Brain pericyte (primary cell): ENCODE results near the gene EGFL7.

Experiments
- DNase-seq: peaks from one replicate; pipeline ENCODE4 v3.0.0-alpha.2; 2012; ENCODE audit warnings: low read depth, low spot score

Gene EGFL7

GRCh38 chr9:136662656-136663581 lies at the start of gene EGFL7:
EGFL7 (plus strand) TSS chr9:136662916; CDS start chr9:136668283, 5,367 bp downstream.
- no peak for DNase-seq

GRCh38 chr9:136613824-136614371 lies 48.8 kb upstream of the EGFL7 start:
- peak; percentile 87 for DNase-seq

GRCh38 chr9:136614372-136614922 lies 48.3 kb upstream of the EGFL7 start:
- DNase-seq: no peak

GRCh38 chr9:136614967-136615623 lies 47.6 kb upstream of the EGFL7 start:
- no peak for DNase-seq

DNA sequence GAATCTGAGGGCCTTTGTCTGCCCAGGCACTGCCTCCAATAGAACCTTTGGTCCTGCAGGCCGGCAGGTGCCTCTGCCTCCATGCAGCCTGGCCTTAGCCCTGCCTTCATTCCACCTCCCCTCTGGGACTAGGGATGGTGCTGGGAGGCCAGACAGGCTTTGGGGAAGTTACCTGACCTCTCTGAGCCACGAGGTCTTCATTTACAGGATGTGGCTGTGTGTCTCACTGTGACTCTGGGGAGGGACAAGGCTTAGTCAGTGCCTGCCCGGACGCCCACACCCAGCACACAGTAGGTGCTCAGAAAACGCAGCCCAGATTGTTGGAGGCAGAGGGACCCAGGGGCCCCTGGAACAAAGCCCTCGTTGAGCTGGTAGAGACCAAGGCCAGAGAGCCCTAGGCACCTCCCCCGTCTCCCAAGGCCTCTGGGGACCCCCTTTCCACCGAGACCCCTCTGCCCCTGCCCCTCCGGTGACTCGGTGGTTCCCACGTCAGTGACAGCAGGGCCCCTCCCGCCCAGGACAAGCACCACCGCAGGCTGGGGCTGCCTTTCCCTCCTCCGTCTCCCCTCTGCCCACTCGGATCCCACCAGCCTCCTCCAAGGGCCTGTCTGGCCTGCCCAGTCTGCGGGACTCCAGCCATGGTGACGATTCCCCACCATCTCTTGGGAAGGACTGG lies 46.9 kb upstream of the EGFL7 start:
- DNase-seq: no peak

DNA sequence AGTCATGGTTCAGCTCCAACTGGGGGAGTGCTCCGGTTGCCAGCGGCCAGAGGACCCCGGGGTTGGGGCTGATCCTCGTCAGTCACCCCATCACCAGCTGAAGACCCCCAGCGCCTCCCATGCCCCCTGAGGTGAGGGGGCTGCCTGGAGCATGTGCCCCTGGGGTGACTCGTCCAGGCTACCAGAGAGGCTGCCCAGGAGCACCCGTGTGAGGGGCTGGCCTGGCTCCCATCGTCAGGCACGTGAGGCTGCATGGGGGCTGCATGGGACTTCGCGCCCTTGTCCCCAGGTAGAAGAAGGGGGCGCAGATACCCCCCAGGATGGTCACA lies 46.4 kb upstream of the EGFL7 start:
- no peak for DNase-seq

DNA sequence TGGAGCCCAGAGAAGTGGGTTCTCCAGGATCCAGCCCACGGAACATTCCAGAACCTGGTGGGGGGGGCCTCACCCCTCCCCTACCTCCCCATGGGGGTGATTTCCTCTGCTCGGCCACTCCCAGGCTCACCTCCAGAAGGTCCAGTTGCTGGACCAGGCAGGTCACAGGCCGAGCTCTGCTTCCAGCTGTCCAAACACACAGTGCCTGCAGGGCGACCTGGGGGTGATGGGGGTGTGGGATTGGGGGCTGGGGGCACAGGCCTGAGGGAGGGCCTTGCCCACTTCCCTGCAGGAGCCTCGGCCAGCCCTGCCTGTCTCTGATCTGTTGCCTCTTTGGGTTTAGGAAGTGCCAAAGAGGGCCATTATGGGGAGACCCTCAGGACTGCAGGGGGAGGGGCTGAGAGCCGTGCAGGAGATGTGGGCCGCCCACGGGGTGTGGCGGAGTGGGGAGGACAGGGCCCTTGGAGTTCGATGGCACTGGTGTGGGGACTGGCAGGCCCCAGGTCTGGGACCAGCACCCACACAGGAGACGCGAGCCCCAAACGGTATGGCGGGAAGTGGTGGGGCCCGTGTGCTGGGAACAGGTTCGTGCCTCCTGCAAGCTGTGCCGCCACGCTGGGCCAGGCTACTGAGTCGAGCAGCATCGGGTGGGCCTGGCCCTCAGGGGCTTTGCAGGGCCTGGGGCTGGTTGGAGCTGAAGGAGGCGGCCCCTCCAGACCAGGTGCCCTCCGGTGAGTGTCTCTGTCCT lies 45.6 kb upstream of the EGFL7 start:
- DNase-seq: no peak

DNA sequence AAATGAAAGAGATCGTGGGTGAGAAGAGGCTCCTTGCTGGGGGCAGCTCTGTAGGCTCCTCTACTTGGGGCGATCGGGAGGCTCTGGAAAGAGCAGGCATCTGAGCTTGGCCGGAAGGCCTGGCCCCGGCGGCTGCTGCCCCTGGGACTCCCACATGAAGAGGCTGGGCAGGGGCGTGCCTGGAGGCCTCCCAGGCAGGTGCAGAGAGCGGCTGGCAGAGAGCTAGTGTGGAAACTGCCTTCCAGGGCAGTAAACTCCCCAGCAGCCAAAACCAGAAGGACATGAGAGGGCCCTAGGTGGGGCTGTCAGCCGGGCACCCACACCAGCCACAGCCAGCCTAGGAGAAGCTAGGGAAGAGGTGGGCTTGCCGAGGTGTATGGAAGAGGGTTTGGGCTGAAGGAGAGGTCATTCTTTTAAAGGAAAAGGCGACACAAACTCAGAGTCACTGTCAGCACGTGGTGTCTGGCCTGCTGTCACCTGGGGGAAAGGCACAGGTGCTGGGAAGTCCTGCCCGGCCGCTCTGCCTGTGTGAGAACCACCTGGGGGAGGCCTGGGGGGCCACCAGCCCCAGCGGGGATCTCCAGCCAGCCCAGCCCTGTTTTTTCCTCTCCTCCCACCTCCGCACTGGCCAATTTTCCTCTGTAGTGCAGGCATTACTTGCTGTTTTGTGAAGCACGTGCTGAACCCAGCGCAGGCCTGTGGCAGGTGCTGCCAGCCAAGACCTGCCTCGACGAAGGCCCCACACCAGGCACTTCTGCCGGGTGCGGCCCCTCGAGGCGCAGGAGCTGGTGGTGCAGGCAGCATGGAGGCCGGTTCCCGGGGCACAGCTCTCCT lies 44.8 kb upstream of the EGFL7 start:
- no peak for DNase-seq

DNA sequence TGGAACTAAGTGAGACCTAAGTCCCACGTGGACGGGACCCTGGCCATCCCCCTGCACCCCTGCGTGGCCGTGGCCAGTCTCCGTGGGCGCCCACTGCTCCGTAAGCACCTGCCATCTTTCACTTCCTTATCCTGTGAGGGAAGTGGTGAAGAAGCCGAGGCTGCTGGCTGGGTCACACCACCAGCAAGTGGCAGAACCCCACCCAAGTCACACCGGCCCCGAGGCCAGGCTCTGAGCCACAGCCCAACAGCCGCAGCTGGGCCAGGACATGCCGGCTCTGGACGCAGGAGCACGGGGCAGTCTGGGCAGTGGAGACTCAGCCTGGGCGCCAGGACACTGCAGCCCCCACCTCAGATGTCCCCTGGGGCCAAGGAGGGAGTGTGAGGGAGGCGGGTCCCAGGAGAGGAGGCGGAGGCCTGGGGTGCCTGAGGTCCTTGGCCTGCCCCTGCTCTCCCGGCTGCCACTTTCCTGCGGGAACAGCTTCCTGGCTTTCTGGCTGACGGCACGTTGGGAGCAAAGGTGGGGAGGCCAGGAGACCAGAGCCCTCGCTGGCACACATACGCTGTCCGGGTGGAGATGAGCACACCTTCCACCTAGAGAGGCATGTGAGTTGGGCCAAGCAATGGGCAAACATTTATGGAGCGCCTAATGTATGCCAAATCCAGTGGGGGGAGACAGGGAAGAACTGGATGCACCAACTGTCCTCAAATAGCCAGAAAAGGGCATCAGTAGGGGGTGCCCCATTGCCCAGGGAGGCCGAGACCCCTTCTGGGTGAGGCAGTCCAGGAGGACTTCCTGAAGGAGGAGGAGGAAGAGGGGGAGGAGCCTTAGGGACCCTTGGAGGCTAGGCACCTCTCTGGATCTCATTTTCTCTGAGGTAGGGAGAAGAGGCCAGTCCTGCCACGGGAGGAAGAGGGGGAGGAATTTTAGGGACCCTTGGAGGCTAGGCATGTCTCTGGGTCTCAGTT lies 43.9 kb upstream of the EGFL7 start:
- DNase-seq: no peak

DNA sequence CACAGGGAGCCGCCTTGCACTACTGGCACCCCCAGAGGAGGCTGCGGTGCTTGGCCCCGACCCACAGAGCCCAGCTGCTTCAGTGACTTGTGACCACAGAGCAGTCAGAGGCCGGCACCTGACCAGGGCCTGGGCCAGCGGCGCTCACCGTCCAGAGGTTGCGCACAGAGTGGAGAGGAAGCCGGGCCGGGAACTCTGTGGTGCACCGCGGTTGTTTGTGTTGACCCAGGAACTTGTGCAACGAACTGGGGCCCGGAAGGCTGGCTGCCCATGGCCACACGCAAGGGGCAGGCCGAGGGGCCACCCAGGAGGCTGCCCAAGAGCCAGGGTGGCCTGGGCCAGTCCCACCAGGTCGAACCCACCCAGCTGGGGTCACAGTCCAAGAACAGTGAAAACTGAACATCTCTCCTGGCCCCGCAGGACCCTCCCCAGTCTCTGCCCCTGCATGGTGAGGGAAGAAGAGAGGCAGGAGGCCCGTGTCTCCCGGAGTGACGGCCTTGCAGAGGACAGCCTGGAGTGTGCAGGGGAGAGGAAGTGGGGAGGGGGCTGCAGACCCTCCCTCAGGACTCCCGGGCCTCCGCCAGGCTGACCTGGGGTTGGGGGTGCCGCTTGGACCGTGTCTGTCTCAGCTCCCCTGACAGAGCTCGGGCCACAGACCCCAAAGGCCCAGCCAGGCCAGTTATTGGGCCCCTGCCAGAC lies 42.8 kb upstream of the EGFL7 start:
- peak; percentile 26 for DNase-seq

DNA sequence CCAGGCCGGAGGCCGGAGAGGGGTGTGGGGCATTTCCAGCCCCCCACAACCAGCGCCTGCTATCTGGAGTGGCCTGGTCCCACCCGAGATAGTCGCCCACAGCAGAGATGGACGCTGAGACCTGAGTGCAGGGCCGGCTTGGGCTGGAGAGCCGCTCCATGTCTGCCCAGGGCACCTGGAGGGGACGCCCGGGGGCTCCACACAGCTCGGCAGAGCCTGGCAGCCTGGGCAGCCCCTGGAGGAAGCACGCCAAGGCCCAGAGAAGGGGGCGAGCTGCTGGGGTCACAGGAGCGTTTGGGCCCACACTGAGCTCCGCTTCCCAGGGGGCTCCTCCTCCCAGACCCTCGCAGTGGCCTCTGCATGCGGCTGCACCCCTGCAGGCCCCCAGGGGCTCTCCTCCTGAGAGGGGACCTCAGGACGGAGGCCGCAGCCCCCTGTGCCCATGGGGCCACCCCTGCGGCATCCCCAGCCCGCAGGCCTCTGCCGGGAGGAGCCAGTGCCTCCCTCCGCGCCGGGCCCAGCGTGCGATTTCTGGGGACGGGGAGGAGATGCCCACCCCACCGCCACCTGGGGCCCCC lies 42.2 kb upstream of the EGFL7 start:
- DNase-seq: no peak

DNA sequence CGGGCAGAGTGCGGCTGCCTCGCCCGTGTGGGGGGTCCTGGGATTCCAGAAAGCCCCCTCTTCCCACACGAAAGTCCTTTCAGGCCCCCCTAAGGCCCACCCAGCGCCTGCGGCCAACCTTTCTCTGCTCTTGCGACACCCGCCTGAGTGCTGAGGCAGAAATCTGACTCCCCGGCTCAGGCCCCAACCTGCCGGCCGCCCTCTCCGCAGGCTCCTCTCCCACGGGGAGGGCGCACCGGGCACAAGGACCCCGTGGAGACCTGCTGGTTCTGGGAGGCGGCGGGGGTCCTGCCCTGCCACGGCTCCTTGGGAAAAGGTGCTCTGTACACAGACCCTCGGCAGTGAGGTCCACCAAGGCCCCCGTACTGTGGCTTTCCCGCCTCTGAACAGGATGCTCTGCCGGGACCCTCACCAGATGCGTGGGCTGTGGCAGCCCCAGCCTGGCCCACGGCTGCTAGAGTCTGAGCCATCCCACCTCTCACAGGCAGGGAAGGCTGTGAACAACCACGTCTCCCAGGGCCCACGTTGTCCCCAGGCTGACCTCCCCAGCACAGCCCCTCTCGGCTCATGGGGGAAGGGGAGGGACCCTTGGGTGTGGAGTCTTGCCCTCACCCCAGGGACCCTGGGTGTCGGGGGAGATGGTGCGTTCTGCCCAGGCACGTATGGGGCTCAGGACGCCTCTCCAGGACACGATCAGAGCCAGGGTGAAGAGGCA lies 41.5 kb upstream of the EGFL7 start:
- DNase-seq: no peak

- DNase-seq: no peak
These were observed 41.0 kb upstream of the EGFL7 start for GRCh38 chr9:136621734-136622093.

GRCh38 chr9:136622538-136622948 lies 40.2 kb upstream of the EGFL7 start:
- DNase-seq: no peak

GRCh38 chr9:136623016-136623841 lies 39.5 kb upstream of the EGFL7 start:
- DNase-seq: no peak

DNA sequence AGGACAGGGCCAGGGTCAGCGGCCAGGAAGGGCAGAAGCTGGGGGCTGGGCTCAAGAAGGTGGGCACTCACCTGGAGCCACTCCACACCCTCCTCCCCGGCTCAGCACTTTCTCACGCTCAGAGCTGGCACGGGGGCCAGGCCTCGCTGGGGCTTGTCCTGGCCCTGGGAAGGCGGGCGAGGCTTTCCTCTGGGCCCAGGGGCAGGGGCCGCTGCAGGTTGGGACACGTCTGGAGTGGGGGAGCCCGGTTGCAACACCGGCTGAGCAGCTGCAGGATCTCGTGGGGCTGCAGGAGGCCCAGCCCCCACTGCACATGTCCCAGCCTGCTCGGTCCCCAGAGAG lies 38.9 kb upstream of the EGFL7 start:
- DNase-seq: no peak
